ENCODE data around the gene ZNF740.

DNA sequence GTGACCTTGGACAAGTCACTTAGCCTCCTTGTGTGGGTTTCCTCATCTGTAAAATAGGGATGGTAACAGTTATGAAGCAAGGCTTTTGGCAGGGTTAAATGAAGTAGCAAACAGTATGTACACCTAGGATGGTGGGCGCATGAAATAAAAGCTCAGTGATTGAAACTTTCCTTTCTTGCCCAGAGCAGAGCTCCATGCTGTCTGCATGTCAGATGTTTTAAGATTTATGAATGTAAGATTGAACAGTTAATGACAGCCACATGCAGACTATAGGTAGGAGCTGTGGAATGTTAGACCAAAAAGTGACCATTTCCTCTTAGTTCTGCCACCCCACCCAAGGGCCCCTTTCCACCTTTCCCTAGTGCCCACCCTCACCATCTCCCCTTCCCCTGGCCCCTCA is 14.5 kb downstream of the ZNF740 start:
- TF ChIP-seq, protein P1, sequence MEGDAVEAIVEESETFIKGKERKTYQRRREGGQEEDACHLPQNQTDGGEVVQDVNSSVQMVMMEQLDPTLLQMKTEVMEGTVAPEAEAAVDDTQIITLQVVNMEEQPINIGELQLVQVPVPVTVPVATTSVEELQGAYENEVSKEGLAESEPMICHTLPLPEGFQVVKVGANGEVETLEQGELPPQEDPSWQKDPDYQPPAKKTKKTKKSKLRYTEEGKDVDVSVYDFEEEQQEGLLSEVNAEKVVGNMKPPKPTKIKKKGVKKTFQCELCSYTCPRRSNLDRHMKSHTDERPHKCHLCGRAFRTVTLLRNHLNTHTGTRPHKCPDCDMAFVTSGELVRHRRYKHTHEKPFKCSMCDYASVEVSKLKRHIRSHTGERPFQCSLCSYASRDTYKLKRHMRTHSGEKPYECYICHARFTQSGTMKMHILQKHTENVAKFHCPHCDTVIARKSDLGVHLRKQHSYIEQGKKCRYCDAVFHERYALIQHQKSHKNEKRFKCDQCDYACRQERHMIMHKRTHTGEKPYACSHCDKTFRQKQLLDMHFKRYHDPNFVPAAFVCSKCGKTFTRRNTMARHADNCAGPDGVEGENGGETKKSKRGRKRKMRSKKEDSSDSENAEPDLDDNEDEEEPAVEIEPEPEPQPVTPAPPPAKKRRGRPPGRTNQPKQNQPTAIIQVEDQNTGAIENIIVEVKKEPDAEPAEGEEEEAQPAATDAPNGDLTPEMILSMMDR (IDR thresholded peaks at IDR 0.05): no peak
- TF ChIP-seq ZFX (IDR thresholded peaks at IDR 0.05; ENCODE audit: borderline replicate concordance): no peak
